ENCODE results near the gene CEACAM4. TPM values are rescaled to one million over a fixed set of nuclear protein-coding genes. Genes with fewer than 3 reads are reported as not detected.
A peak's percentile ranks its signal among the peaks of the same experiment; 100 is the strongest.
"Not testable (repeated sequence)": the region's sequence is repeated elsewhere in the genome, so short reads cannot be mapped to it uniquely, and the experiment has no call there.

CEACAM4 gene
- total and polyA plus RNA-seq, 12 donors = 0.23 to 0.66 (median 0.45) TPM; not detected in 4

DNA sequence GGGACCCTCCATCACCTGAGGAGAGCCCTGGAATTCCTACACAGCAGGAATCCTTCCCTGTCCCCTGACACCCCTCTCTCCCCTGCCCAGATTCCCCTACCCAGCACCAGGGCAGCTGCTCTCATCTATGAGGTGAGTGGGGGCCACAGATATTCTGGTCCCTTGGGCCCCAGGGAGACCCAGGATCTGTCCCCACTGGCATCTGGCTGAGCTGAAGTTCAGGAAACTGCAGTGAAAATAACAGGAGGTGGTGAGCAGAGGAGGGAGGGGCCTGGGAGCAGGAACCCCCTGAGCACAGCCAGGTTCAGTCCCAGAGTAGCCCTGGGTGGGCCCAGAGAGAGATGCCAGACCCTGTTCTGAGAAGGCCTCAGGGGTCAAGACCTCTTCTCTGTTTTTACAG lies 40.8 kb downstream of the CEACAM4 start:
- intact Hi-C loops (cut with DNase I) = no loop called here
- H3K4me3 ChIP-seq = no peak overlapping the region
- H3K36me3 ChIP-seq = peaks cover 0 to 19% (median 0%) of the 10 kb centered on the region in 9 donors
- H3K27me3 ChIP-seq = peaks cover 0 to 12% (median 4%) of the 10 kb centered on the region in 7 donors
- H3K9me3 ChIP-seq = peaks cover 0 to 27% (median 6%) of the 10 kb centered on the region in 11 donors
- no peak for TF ChIP-seq CTCF (IDR thresholded peaks at IDR 0.05)
- DNase-seq (no peak), ATAC-seq (peak in 2 of 8 donors; percentile 20 to 41)
- no peaks in the 10 kb centered on the region for H3K4me1 ChIP-seq
- no peak overlapping the region for H3K27ac ChIP-seq

- intact Hi-C loops (cut with DNase I) = no loop called here
- no peak for TF ChIP-seq CTCF (IDR thresholded peaks at IDR 0.05)
- Histone ChIP-seq H3K27ac (no peak overlapping the region), H3K9me3 (peaks cover 0 to 35% (median 10%) of the 10 kb centered on the region in 11 donors), H3K4me1 (no peaks in the 10 kb centered on the region), H3K36me3 (peaks cover 0 to 30% (median 0%) of the 10 kb centered on the region in 9 donors), H3K4me3 (no peak overlapping the region), H3K27me3 (peaks cover 0 to 6% (median under 1%) of the 10 kb centered on the region in 7 donors)
- 73 to 82% methylated on average over 1 of the region's 1 CpG for WGBS, 2 donors
- ATAC-seq = no peak
- DNase-seq = no peak
Measured at GRCh38 chr19:41584931-41585330, 41.9 kb downstream of the CEACAM4 start.

GRCh38 chr19:41584260-41584810 lies 42.5 kb downstream of the CEACAM4 start:
- 73% methylated on average over 6 of the region's 6 CpGs for WGBS, 2 donors

DNA sequence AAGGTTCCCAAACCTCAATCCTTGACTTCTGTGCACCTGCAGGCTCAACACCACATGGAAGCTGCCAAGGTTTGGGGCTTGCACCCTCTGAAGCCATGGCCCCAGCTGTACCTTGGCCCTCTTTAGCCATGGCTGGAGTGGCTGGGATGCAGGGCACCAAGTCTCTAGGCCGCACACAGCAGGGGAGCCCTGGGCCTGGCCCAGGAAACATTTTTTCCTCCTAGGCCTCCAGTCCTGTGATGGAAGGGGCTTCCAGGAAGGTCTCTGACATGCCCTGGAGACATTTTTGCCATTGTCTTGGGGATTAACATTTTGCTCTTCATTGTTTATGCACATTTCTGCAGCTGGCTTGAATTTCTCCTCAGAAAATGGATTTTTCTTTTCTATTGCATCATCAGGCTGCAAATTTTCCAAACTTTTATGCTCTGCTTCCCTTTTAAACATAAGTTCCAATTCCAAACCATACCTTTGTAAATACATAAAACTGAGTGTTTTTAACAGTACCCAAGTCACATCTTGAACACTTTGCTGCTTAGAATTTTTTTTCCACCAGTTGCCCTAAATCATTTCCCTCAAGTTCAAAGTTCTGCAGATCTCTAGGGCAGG lies 44.2 kb downstream of the CEACAM4 start:
- Histone ChIP-seq H3K36me3 (peaks cover 0 to 34% (median 0%) of the 10 kb centered on the region in 9 donors), H3K9me3 (peaks cover 0 to 35% (median 10%) of the 10 kb centered on the region in 11 donors)
- H3K27me3 ChIP-seq; intact Hi-C loops (cut with DNase I); H3K4me3 ChIP-seq; ATAC-seq; DNase-seq; H3K4me1 ChIP-seq; H3K27ac ChIP-seq: not testable (repeated sequence)
- WGBS, 2 donors = 92 to 94% methylated on average over 1 of the region's 1 CpG

More at GRCh38 chr19:41584260-41584810, 42.5 kb downstream of the CEACAM4 start:
- no peak for DNase-seq
- Histone ChIP-seq H3K27ac (no peak overlapping the region), H3K27me3 (peaks cover 0 to 4% (median 0%) of the 10 kb centered on the region in 7 donors), H3K4me3 (no peak overlapping the region), H3K9me3 (peaks cover 0 to 35% (median 10%) of the 10 kb centered on the region in 11 donors), H3K4me1 (no peaks in the 10 kb centered on the region), H3K36me3 (peaks cover 0 to 34% (median 0%) of the 10 kb centered on the region in 9 donors)
- no peak for ATAC-seq
- no peak for TF ChIP-seq CTCF (IDR thresholded peaks at IDR 0.05)
- intact Hi-C loops (cut with DNase I) = no loop called here

DNA sequence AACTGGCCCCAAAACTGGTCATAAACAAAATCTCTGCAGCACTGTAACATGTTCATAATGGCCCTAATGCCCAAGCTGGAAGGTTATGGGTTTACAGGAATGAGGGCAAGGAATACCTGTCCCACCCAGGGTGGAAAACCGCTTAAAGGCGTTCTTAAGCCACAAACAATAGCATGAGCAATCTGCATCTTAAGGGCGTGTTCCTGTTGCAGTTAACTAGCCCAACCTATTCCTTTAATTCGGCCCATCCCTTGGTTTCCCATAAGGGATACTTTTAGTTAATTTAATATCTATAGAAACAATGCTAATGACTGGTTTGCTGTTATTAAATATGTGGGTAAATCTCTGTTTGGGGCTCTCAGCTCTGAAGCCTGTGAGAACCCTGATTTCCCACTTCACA lies 45.8 kb downstream of the CEACAM4 start:
- Histone ChIP-seq H3K9me3 (peaks cover 0 to 35% (median 10%) of the 10 kb centered on the region in 11 donors), H3K36me3 (peaks cover 0 to 34% (median 0%) of the 10 kb centered on the region in 9 donors), H3K4me1 (peaks cover 0 to 12% (median 0%) of the 10 kb centered on the region in 9 donors)
- ATAC-seq; DNase-seq; H3K27me3 ChIP-seq; H3K4me3 ChIP-seq; intact Hi-C loops (cut with DNase I); H3K27ac ChIP-seq: not testable (repeated sequence)
- WGBS, 2 donors = 70 to 74% methylated on average over 4 of the region's 4 CpGs
